ENCODE results near the gene SYDE1. TPM values are rescaled to one million over a fixed set of nuclear protein-coding genes. Genes with fewer than 3 reads are reported as not detected.
"Not testable (repeated sequence)": the region's sequence is repeated elsewhere in the genome, so short reads cannot be mapped to it uniquely, and the experiment has no call there.

Gene SYDE1
- not detected for total RNA-seq
- polyA plus RNA-seq, result not detected

GRCh38 chr19:15107061-15108010 is at the start of gene SYDE1:
Gene SYDE1, plus strand, starts transcription at chr19:15107401. Its CDS starts 33 bp downstream, at chr19:15107434.
- Mint-ChIP-seq H3K27ac (no peak within 1 kb of the TSS), H3K4me3 (peak within 1 kb of the TSS; percentile 33 to 68 (median 58)), H3K4me1 (peaks cover 3 to 12% (median 8%) of the 10 kb centered on the region in 4 donors), H3K36me3 (peaks cover 6 to 12% of the 10 kb centered on the region in 2 donors), H3K27me3 (peaks cover 12 to 21% of the 10 kb centered on the region in 2 donors), H3K9me3 (peaks cover 5 to 26% (median 19%) of the 10 kb centered on the region in 8 donors)
- DNase-seq, result no peak
- intact Hi-C loops (cut with micrococcal nuclease), result no loop called here
- peaks cover 0 to 5% of the 10 kb centered on the region in 2 donors for H3K9me3 ChIP-seq (ENCODE audit: control insufficient read depth in 1 of 2, low read length in 2 of 2)
- ChIA-PET POLR2A (ENCODE audit: partially characterized antibody) (no interaction called here), CTCF (ENCODE audit: partially characterized antibody) (no interaction called here)
- H3K4me1 ChIP-seq (ENCODE audit: insufficient read depth, low read length), result peaks cover 6% of the 10 kb centered on the region
- H3K4me3 ChIP-seq (ENCODE audit: low read length in 2 of 2), result no peak within 1 kb of the TSS
- peaks cover 5% of the 10 kb centered on the region for H3K27me3 ChIP-seq (ENCODE audit: insufficient read depth, low read length)
- H3K36me3 ChIP-seq (ENCODE audit: insufficient read depth, low read length), result no peaks in the 10 kb centered on the region
- H3K27ac ChIP-seq (ENCODE audit: low read depth, low read length), result no peak within 1 kb of the TSS

DNA sequence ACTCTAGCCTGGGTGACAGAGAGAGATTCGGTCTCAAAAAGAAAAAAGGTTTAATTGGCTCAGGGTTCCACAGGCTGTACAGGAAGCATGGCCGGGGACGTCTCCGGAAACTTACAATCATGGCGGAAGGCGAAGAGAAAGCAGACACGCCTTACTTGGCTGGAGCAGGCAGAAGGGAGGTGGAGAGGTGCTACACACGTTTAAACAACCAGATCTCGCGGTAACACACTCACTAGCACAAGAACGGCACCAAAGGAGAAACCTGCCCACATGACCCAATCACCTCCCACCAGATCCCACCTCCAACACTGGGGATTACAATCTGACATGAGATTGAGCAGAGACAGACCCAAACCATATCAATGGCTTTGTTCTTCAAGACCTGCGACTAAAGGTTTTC is 45.2 kb upstream of the SYDE1 start:
- Mint-ChIP-seq H3K4me3 (no peak overlapping the region), H3K36me3 (no peaks in the 10 kb centered on the region), H3K27me3 (peaks cover 20 to 40% of the 10 kb centered on the region in 2 donors), H3K27ac (no peak overlapping the region), H3K4me1 (no peaks in the 10 kb centered on the region), H3K9me3 (peaks cover 0 to 12% (median 3%) of the 10 kb centered on the region in 8 donors)
- intact Hi-C loops (cut with micrococcal nuclease), result no loop called here
- ChIA-PET CTCF (ENCODE audit: partially characterized antibody) (no interaction called here), POLR2A (ENCODE audit: partially characterized antibody) (no interaction called here)
- no peaks in the 10 kb centered on the region for H3K9me3 ChIP-seq (ENCODE audit: control insufficient read depth in 1 of 2, low read length in 2 of 2)
- H3K36me3 ChIP-seq (ENCODE audit: insufficient read depth, low read length), result no peaks in the 10 kb centered on the region
- DNase-seq, result no peak
- H3K4me3 ChIP-seq (ENCODE audit: low read length in 2 of 2), result no peak overlapping the region
- H3K27ac ChIP-seq (ENCODE audit: low read depth, low read length), result no peak overlapping the region
- no peaks in the 10 kb centered on the region for H3K4me1 ChIP-seq (ENCODE audit: insufficient read depth, low read length)
- no peaks in the 10 kb centered on the region for H3K27me3 ChIP-seq (ENCODE audit: insufficient read depth, low read length)

- H3K4me1 ChIP-seq (ENCODE audit: insufficient read depth, low read length); POLR2A ChIA-PET (ENCODE audit: partially characterized antibody); H3K4me1 Mint-ChIP-seq; H3K9me3 ChIP-seq (ENCODE audit: control insufficient read depth in 1 of 2, low read length in 2 of 2); H3K36me3 Mint-ChIP-seq; H3K4me3 Mint-ChIP-seq; H3K9me3 Mint-ChIP-seq; H3K27ac Mint-ChIP-seq; CTCF ChIA-PET (ENCODE audit: partially characterized antibody); intact Hi-C loops (cut with micrococcal nuclease); H3K27ac ChIP-seq (ENCODE audit: low read depth, low read length); DNase-seq; H3K36me3 ChIP-seq (ENCODE audit: insufficient read depth, low read length); H3K27me3 ChIP-seq (ENCODE audit: insufficient read depth, low read length); H3K4me3 ChIP-seq (ENCODE audit: low read length in 2 of 2): not testable (repeated sequence)
- peaks cover 1 to 27% of the 10 kb centered on the region in 2 donors for H3K27me3 Mint-ChIP-seq
Measured at GRCh38 chr19:15070386-15070785, 36.8 kb upstream of the SYDE1 start.

GRCh38 chr19:15072930-15073647 is 34.1 kb upstream of the SYDE1 start:
- no peak for DNase-seq
- Histone ChIP-seq H3K4me3 (ENCODE audit: low read length in 2 of 2) (no peak overlapping the region), H3K27me3 (ENCODE audit: insufficient read depth, low read length) (no peaks in the 10 kb centered on the region), H3K36me3 (ENCODE audit: insufficient read depth, low read length) (no peaks in the 10 kb centered on the region), H3K9me3 (ENCODE audit: control insufficient read depth in 1 of 2, low read length in 2 of 2) (no peaks in the 10 kb centered on the region), H3K4me1 (ENCODE audit: insufficient read depth, low read length) (no peaks in the 10 kb centered on the region), H3K27ac (ENCODE audit: low read depth, low read length) (no peak overlapping the region)
- CTCF ChIA-PET (ENCODE audit: partially characterized antibody), result no interaction called here
- no peak overlapping the region for H3K4me3 Mint-ChIP-seq
- H3K27ac Mint-ChIP-seq, result no peak overlapping the region
- intact Hi-C loops (cut with micrococcal nuclease), result no loop called here
- POLR2A ChIA-PET (ENCODE audit: partially characterized antibody), result no interaction called here
- H3K36me3 Mint-ChIP-seq, result peaks cover 0 to 3% of the 10 kb centered on the region in 2 donors
- H3K27me3 Mint-ChIP-seq, result peaks cover 3 to 15% of the 10 kb centered on the region in 2 donors
- H3K4me1 Mint-ChIP-seq, result no peaks in the 10 kb centered on the region
- H3K9me3 Mint-ChIP-seq, result no peaks in the 10 kb centered on the region

DNA sequence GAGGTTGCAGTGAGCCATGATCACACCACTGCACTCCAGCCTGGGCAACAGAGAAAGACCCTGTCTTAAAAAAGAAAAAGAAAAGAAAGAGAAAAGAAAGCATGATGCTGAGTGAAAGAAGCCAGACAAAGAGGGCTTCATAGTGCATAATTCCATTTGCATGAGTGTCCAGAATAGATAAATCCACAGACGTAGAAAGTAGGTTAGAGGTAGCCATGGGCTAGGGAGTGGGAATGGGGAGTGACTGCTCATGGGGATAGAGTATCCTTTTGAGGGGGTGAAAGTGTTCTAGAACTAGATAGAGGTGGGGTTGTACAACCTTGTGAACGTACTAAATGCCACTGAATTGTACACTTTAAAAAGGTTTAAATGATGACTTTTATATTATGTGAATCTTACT is 32.8 kb upstream of the SYDE1 start:
- no peaks in the 10 kb centered on the region for H3K36me3 ChIP-seq (ENCODE audit: insufficient read depth, low read length)
- Mint-ChIP-seq H3K4me3 (no peak overlapping the region), H3K4me1 (no peaks in the 10 kb centered on the region), H3K36me3 (peaks cover 0 to 3% of the 10 kb centered on the region in 2 donors), H3K9me3 (no peaks in the 10 kb centered on the region), H3K27me3 (peaks cover 4 to 17% of the 10 kb centered on the region in 2 donors), H3K27ac (no peak overlapping the region)
- CTCF ChIA-PET (ENCODE audit: partially characterized antibody), result interaction anchor here (0.9 kb wide), 1 partner anchor 17 kb away, joined by 3 read pairs; no protein-coding TSS in a partner anchor
- no peak overlapping the region for H3K4me3 ChIP-seq (ENCODE audit: low read length in 2 of 2)
- POLR2A ChIA-PET (ENCODE audit: partially characterized antibody), result no interaction called here
- H3K9me3 ChIP-seq (ENCODE audit: control insufficient read depth in 1 of 2, low read length in 2 of 2), result no peaks in the 10 kb centered on the region
- no peaks in the 10 kb centered on the region for H3K27me3 ChIP-seq (ENCODE audit: insufficient read depth, low read length)
- no peak overlapping the region for H3K27ac ChIP-seq (ENCODE audit: low read depth, low read length)
- no peaks in the 10 kb centered on the region for H3K4me1 ChIP-seq (ENCODE audit: insufficient read depth, low read length)
- intact Hi-C loops (cut with micrococcal nuclease), result no loop called here
- DNase-seq, result no peak

- DNase-seq, result no peak
- no peak overlapping the region for H3K4me3 Mint-ChIP-seq
- CTCF ChIA-PET (ENCODE audit: partially characterized antibody), result no interaction called here
- H3K4me1 Mint-ChIP-seq, result no peaks in the 10 kb centered on the region
- Histone ChIP-seq H3K27me3 (ENCODE audit: insufficient read depth, low read length) (no peaks in the 10 kb centered on the region), H3K4me1 (ENCODE audit: insufficient read depth, low read length) (no peaks in the 10 kb centered on the region), H3K36me3 (ENCODE audit: insufficient read depth, low read length) (no peaks in the 10 kb centered on the region), H3K27ac (ENCODE audit: low read depth, low read length) (no peak overlapping the region), H3K9me3 (ENCODE audit: control insufficient read depth in 1 of 2, low read length in 2 of 2) (no peaks in the 10 kb centered on the region), H3K4me3 (ENCODE audit: low read length in 2 of 2) (no peak overlapping the region)
- H3K27me3 Mint-ChIP-seq, result peaks cover 4 to 13% of the 10 kb centered on the region in 2 donors
- H3K9me3 Mint-ChIP-seq, result no peaks in the 10 kb centered on the region
- no peaks in the 10 kb centered on the region for H3K36me3 Mint-ChIP-seq
- no peak overlapping the region for H3K27ac Mint-ChIP-seq
- POLR2A ChIA-PET (ENCODE audit: partially characterized antibody), result no interaction called here
- intact Hi-C loops (cut with micrococcal nuclease), result no loop called here
Measured at GRCh38 chr19:15075806-15076205, 31.4 kb upstream of the SYDE1 start.

DNA sequence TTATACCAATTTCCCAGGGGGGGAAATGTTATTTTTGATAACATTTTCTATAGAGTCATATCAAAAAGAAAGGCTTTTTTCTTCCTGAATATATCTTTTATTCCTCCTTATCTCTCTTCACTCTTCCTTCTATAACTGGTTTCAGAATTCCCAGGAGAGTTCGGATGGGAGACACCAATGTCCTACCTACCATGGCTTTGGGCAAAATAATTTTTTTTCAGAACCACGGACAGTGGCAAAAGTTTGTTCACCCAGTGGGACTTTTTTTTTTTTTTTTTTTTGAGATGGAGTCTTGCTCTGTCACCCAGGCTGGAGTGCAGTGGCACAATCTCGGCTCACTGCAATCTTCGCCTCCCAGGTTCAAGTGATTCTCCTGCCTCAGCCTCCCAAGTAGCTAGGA is 27.2 kb upstream of the SYDE1 start:
- H3K4me1 ChIP-seq (ENCODE audit: insufficient read depth, low read length); H3K4me3 Mint-ChIP-seq; H3K27me3 ChIP-seq (ENCODE audit: insufficient read depth, low read length); CTCF ChIA-PET (ENCODE audit: partially characterized antibody); POLR2A ChIA-PET (ENCODE audit: partially characterized antibody); H3K27ac ChIP-seq (ENCODE audit: low read depth, low read length); H3K36me3 Mint-ChIP-seq; H3K9me3 ChIP-seq (ENCODE audit: control insufficient read depth in 1 of 2, low read length in 2 of 2); H3K36me3 ChIP-seq (ENCODE audit: insufficient read depth, low read length); intact Hi-C loops (cut with micrococcal nuclease); DNase-seq; H3K4me3 ChIP-seq (ENCODE audit: low read length in 2 of 2); H3K27ac Mint-ChIP-seq; H3K4me1 Mint-ChIP-seq; H3K9me3 Mint-ChIP-seq: not testable (repeated sequence)
- H3K27me3 Mint-ChIP-seq, result peaks cover 10 to 15% of the 10 kb centered on the region in 2 donors

Data from CD4-positive, alpha-beta memory T cell (primary cell).